Caki2 (cell line): ENCODE data around the gene SLX4IP. TPM values are rescaled to one million over a fixed set of nuclear protein-coding genes. Genes with fewer than 3 reads are reported as not detected.

Source experiments
- DNase-seq: peaks from one replicate; pipeline ENCODE4 v3.0.0-alpha.2; 2015; ENCODE audit warnings: low read depth
- in situ Hi-C: cut with HindIII; loops from 2 replicates; pipeline ENCODE4 v1.10.0; 2016; ENCODE audit warnings: low sequenced_read_pairs, low pct_unique_long_range_greater_than_20kb, mixed read lengths
- total RNA-seq: library from RNA; depleted of rRNA; stranded (reverse); fragments of >200 nt; shearing (Covaris generic); gene quantifications from 2 replicates; pipeline ENCODE4 v1.2.3, GENCODE V29; 2014; ENCODE audit warnings: low replicate concordance

SLX4IP gene
- total RNA-seq, 1 experiment from 2014 or later: 2.3 TPM

GRCh38 chr20:10449270-10449669 is 14.2 kb downstream of the SLX4IP start:
- no peak for DNase-seq
- in situ Hi-C loops: no loop called here

DNA sequence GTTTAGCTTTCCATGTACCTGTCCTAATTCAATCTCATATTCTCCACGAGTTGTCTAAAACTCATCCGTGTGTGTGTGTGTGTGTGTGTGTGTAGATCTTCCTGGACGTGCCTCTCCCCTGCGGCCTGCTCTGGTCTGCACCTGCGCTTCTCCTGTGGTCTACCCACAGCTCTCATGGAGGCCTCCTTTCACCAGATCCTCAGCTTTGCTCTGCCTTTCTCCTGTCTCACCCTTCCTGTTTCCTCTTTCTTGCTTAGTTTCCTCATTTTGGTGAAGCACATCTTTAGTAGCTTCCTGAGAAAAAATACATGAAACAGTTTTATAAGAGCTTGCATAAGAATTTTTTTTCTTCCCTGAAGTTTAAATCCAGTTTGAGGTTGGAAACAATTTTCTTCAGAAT is 18.1 kb downstream of the SLX4IP start:
- in situ Hi-C loops: no loop called here

GRCh38 chr20:10454151-10454750 is 19.1 kb downstream of the SLX4IP start:
- in situ Hi-C loops: no loop called here

More for the DNA sequence above, 18.1 kb downstream of the SLX4IP start:
- DNase-seq: no peak

GRCh38 chr20:10461495-10461894 is 26.4 kb downstream of the SLX4IP start:
- no peak for DNase-seq
- in situ Hi-C loops: no loop called here

More at GRCh38 chr20:10454151-10454750, 19.1 kb downstream of the SLX4IP start:
- no peak for DNase-seq

DNA sequence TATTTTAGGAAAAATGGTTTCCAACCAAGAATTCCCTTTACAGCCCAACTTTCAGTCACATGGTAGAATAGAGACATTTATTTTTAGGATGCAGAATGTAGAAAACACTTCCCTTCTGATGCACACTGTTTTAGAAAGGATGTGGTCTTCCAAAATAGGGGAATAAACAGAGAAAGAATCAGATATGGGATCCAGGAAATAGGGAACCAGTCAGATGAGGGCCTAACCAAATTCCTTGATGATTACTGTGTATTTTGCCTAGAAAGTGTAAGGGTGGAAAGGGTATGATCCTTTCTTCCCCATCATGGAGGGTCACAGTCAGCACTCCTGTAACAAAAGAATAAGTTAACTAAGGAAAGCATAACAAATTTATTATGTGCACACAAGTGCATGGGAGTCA is 27.4 kb downstream of the SLX4IP start:
- no peak for DNase-seq
- in situ Hi-C loops: no loop called here

GRCh38 chr20:10463622-10464021 is 28.5 kb downstream of the SLX4IP start:
- DNase-seq: no peak
- in situ Hi-C loops: no loop called here

DNA sequence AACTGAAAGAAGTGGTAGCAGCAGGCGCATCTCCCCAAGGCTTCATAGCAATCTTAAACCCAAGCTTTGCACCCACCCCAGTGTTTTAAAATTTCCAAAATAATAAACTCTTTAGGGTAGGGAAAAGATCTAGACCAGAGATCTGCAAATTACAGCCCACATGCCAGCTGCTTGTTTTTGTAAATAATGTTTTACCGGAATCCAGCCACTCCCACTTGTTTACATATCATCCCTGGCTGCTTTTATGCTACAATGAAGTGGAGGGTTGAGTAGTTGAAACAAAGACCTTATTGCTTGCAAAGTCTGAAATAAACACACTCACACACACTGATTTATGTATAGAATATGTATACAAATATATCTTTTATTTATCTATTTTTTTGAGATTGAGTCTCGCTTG is 30.0 kb downstream of the SLX4IP start:
- no peak for DNase-seq
- in situ Hi-C loops: no loop called here

DNA sequence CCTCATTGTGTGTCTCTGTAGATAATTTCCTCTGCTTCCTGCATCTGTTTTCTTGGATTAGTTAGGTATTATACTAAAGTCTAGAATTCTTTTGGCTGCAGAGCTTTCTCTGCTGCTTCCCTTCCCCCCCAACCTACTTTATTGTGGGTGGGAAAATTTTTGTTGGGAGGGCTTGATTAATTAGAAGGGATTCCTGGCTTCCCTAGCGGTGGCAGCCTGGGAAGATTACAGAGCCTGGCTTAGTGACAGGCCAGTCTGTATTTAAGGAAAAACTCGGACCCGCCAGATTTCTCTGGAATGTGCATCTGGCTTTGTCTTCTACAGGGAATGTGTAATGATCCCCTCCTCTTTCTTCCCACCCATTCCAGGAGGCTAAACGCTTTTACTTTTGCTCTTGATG is 31.2 kb downstream of the SLX4IP start:
- in situ Hi-C loops: no loop called here
- DNase-seq: no peak

GRCh38 chr20:10466855-10467254 is 31.8 kb downstream of the SLX4IP start:
- no peak for DNase-seq
- in situ Hi-C loops: no loop called here

GRCh38 chr20:10467681-10468339 is 32.7 kb downstream of the SLX4IP start:
- in situ Hi-C loops: no loop called here

GRCh38 chr20:10468340-10468845 is 33.3 kb downstream of the SLX4IP start:
- peak; percentile 49 for DNase-seq

More at GRCh38 chr20:10467681-10468339, 32.7 kb downstream of the SLX4IP start:
- no peak for DNase-seq

GRCh38 chr20:10469056-10469455 is 34.0 kb downstream of the SLX4IP start:
- no peak for DNase-seq
- in situ Hi-C loops: no loop called here

More at GRCh38 chr20:10468340-10468845, 33.3 kb downstream of the SLX4IP start:
- in situ Hi-C loops: no loop called here

GRCh38 chr20:10469599-10469998 is 34.5 kb downstream of the SLX4IP start:
- in situ Hi-C loops: no loop called here
- DNase-seq: peak; percentile 62

DNA sequence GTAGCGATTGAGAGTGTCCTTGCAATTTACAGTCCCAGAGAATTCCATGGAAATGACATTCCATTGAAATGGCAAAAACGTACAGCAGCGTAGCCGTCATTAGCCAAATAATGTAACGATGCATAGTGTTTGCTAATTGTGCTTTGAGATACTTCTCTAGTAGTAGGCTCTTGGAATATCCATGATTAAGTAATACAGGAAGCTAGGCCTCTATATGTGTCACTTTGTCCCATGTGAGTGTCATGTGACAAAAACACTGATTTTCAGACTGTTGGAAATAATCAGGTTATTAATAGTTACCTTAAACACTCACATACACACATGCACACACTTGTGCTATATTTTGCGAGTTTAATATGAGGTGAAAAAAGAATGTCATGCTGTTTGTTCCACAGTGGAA is 35.2 kb downstream of the SLX4IP start:
- DNase-seq: no peak
- in situ Hi-C loops: no loop called here

DNA sequence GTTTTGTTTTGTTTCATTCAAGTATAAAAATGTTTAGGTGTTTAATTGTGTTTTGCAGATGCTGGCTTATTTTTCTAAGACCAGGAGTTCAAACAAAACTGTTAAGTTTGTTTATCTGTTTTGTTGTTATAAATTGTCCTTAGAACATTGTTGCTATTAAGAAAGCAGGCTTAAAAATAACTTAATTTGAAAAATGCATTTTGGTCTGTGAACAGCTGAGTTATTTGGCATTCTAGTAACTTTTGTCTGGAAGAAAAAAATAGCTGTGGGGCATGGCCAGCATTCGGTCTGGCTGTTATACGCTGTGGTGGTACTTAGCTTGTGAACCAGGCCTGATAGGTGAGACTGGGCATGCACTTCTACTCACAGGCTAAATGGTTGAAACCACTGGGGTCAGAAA is 37.8 kb downstream of the SLX4IP start:
- DNase-seq: no peak
- in situ Hi-C loops: no loop called here

DNA sequence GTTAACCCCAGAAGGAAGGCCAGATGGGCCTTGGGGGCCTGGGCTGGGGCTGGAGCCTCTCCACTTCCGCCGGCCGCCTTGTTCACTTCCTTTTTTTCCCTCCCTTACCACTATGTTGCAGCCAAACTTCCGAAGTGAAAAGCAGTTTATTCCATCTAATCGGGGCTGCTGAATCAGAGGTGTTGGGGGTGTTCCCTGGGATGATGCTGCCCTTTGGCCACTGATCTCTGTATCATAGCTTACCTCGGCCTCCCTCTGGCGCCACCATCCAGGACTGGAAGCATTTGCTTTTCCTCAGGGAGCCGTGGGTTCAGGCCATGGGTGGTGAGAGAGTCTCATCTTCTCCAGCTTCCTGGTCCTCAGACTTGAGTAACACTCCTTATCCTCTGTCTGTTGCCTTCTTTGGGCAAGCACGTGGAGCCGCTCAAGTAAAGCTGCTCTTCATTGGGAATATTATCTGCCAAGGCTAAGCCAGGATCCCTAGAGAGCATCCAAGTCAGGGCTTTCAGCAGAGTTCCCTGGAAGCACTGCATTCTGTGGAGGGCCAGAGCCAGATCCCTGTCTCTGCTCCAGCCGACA is 39.6 kb downstream of the SLX4IP start:
- no peak for DNase-seq
- in situ Hi-C loops: no loop called here

- in situ Hi-C loops: no loop called here
- no peak for DNase-seq
These were observed 40.1 kb downstream of the SLX4IP start for GRCh38 chr20:10475225-10475624.

- in situ Hi-C loops: no loop called here
- no peak for DNase-seq
These were observed 41.2 kb downstream of the SLX4IP start for GRCh38 chr20:10476319-10476724.

- DNase-seq: no peak
- in situ Hi-C loops: no loop called here
These were observed 43.1 kb downstream of the SLX4IP start for GRCh38 chr20:10478205-10478604.
